ENCODE results near the gene LYRM4.
"Not testable (repeated sequence)": the region's sequence is repeated elsewhere in the genome, so short reads cannot be mapped to it uniquely, and the experiment has no call there.

The LYRM4 gene

DNA sequence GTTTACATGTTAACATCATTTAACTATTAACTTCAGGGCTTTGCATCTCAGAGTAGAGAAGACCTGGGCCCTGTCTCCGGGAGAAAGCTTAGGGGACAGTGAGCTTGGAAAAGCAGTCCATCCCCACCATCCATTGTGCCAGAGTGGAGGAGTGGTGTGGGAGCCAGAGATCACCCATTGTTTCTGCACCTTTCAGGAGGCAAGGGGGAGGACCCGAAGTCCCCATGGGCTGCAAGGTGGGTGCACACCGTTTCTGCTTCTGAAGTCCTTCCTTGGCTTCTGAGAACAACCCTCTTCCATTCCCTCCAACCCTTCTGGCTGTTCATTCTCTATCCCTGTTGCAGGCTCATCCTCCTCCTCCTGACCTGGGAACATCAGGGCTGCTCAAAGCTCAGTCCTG lies 179.6 kb downstream of the LYRM4 start:
- no peak for DNase-seq (ENCODE audit: low spot score)

DNA sequence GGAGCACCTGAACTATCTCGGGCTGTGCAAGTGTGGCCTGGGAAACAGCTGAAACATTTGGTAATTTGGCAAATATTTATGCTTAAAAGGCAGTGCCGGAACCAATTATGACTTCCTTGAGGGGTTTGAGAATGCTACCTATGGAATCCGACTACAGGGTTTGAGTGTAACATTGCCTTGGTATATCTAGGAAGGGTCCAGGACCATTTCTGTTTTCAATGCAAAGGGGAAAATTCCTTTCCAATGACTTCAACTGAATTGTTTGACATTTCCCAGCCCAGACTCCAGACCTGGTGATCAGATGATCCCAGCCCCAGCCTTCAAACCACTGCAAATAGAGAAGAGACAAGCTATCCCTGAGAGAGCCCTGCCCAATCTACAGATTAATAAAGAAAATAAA lies 180.2 kb downstream of the LYRM4 start:
- DNase-seq (ENCODE audit: low spot score) = no peak

DNA sequence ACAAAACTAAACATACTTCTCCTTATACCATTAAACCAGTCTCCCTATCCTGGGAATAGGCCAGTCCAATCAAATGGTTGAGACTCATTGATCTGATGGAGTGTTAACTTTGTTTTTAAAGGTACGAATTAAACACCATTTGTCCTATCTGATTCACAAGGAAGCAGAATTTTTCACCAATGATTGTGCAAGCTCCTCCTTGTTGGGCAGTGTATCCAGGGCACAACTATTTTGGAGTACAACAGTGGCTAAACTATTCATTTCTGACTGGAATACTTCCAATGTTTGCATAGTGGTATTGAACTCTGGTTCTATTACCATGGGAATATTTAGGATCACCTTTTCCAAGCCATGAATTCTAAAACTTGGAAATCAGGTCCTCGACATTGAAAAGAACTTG lies 181.1 kb downstream of the LYRM4 start:
- DNase-seq (ENCODE audit: low spot score) = no peak

DNA sequence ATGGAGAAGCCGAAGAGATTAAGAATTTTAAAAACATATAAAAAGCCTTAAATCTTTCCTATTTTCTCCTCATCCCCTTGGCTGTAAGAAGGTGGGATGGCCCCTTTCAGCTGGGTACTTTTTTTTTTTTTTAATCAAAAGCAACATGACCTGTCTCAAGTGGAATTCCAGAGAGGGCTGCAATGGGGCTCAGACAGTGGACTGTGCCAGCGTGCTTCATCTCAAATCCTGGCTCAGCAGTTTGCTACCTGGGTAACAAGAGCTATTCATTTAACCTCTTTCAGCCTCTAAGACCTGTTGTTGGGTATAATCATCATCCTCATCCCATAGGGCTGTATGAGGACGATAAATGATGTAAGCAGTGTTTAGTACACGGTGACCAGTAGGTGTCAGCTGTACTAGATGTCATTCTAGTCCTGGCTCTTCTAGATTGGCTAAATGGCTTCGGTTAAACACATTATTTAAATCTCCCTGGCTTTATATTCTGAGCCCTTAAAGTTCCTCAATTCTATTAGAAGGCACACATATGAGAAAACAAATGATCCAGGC lies 182.6 kb downstream of the LYRM4 start:
- no peak for DNase-seq (ENCODE audit: low spot score)

DNA sequence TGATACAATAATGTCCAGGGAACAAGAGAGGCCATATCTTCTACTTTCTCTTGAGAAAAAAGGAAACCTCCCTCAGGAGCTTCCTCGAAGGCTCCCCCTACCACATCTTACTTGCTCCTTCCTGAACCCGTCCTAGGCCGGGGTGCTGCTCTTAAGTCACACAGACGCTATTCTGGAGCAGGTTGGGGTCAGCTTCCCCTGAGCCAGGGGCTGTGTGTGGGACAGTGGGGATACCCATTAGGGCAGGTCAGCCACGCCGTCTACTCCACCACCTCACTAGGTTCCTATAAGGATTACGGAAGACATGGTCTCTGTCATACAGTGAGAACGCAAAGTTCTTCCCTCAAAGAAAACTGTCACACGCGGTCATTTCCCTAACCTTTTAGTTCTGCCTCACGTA lies 183.8 kb downstream of the LYRM4 start:
- no peak for DNase-seq (ENCODE audit: low spot score)

DNA sequence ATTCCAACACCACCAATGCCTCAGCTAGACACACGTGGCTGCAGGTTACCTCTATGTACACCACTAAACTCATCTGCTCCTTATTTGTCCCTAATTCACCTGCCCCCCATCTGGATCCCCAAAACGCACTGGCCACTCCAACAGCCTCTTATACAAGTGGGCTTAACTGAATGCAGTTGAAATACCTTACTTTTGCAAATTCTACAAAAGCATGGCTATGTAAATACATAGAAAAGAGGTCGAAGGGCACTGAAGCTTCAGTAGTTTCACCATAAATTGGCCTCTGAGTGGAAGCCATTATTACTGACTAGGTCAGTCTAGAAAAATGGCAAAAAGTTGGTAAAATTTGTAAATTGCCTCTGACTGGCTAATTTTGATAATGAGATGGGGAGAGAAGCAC lies 186.8 kb downstream of the LYRM4 start:
- DNase-seq (ENCODE audit: low spot score) = no peak

DNA sequence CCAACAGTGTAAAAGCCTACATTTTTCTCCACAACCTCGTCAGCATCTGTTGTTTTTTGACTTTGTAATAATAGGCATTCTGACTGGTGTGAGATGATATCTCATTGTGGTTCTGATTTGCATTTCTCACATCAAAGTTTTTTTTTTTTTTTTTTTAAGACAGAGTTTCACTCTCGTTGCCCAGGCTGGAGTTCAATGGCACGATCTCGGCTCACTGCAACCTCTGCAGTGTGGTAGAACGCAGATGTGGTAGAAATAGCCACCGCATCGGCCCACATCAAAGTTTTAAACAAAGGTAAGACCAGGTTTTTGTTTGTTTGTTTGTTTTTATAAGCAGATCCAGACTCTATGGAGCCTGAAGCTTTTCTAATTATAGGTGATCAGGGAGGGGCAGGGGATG lies 188.3 kb downstream of the LYRM4 start:
- no peak for DNase-seq (ENCODE audit: low spot score)

DNA sequence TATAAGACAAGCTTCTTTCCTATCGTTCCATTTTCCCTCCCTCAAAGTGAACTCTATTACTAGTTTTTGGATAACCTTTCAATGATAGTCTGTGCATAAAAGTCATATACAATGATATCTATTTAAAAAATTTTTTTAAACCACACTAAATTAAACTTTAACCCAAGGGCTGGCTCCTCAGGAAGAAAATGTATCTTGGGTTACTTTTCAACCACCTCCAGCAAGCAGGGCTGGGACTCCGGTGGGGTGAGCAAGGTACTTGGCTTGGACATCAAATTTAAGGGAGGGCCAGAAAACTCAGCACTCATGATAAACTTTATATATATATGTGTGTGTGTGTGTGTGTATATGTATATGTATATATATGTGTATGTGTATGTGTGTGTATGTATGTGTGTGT lies 189.5 kb downstream of the LYRM4 start:
- no peak for DNase-seq (ENCODE audit: low spot score)

DNA sequence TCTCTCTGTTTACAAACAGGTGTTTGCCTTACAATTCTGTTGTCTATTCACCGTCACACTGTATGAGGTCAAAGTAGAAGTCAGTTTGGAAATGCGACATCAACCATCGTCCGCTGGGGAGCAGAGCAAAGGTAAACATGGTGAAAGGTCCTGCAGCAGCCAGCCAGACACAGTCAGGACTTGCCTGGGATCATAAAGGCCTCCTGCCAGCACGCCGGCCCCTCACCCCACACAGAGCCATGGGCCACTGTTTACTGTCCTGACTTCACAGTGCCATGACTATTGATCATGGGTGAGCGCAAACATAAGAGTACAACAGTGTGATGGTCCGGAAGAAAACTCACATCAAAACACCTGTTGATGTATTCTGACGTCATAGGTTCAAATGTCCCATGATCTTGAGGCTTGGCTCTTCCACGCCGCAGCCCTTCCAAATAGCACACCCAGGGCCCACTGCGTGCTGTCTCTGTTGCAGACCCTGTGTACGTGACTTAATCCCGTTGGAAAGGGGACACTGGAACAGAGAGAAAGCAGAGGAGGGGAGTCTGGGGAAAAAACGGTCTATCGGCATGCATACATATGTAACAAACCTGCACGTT lies 192.5 kb downstream of the LYRM4 start:
- DNase-seq (ENCODE audit: low spot score) = no peak

DNA sequence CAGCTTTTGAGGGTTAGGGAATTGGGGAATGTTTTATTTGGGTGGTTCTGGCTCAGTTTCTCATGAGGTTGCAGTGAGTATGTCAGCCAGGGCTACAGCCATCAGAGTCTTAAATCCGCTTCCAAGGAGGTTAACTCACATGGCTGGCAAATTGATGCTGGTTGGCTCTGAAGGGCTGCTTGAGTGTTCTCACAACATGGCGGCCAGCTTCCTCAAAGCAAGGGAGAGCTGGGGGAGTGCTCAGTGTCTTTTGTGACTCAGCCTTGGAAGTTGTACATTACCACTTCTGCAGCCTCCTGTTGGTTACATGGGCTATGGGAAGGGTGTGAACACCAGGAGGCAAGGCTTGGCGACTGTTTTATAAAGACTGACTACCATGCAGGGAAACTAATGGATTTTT lies 193.4 kb downstream of the LYRM4 start:
- DNase-seq (ENCODE audit: low spot score) = no peak

DNA sequence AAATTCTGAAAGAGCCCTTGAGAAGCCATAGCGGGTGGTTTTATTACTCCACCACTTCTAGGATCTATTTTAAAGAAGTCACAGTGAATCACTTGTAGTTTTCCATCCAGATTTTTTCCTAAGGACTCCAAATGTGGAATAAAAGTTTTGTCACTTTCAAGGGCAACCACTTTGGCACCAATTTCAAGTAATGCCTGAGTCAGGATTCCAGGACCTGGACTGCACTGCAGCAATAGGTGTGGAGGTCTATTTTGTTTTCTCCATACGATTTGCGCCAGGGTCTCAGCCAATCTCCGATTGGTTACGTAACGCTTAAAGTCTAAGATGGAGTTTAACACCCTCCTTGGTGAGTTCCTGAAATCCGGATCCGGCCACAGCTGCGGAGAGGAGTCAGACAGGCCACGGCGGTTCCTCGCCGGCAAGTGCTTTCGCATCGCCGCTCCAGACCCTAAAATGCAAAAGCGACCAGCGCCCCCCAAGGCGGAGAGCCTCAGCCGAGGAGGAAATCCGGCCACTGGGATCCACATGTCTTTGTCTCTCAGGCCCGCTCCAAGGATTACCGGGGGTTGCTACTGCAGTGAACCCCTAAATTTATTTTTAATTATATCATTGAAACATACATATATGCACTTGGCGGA lies 194.2 kb downstream of the LYRM4 start:
- no peak for DNase-seq (ENCODE audit: low spot score)

DNA sequence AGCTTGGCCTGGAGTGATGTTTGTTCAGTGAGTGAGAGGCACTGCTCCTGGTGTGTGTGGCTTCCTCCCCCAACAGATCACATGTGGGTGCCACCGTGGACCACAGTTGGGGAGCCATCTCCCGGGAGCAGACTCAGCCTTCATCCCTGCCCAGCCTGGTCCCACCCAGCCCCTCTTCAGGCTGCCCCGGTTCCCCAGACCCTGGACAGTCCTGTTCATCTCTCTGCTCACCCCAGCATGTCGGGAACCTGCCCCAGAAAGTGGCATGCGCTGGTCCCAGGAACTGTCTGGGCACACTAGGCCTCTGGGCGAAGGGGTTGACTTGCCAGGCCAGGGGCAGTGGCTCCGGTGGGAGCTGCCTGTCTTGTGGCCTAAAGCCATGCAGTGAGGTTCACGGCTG lies 197.1 kb downstream of the LYRM4 start:
- DNase-seq (ENCODE audit: low spot score) = no peak

DNA sequence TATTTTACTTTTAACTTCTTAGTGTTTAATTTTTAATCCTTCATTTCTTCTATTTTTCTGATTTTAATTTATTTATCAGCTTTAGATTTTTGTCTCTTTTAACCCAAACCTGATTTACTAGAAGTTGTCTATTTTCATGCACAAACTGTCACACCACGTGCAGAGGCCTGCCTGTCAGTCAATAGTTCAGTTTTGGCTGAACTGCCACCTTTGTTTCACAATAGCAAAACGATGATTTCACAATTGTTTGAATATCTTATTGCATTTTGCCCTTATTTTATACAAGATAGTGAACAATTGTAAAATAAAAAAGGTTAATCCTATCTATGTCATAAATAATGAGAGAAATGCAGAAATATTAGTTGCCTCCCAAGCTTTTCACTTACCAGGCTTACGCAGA lies 199.6 kb downstream of the LYRM4 start:
- DNase-seq (ENCODE audit: low spot score) = no peak

DNA sequence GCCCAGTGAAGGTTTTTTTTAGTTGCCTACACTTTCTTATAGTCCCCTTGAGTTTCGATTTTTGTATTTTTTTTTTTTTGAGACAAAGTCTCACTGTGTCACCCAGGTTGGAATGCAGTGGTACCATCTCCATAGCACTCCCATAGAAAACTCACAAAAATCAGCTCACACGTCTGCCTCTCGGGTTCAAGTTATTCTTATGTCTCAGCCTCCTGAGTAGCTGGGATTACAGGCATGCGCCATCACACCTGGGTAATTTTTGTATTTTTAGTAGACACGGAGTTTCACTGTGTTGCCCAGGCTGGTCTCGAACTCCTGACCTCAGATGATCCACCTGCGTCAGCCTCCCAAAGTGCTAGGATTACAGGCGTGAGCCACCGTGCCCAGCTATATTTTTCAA lies 200.3 kb downstream of the LYRM4 start:
- DNase-seq (ENCODE audit: low spot score) = not testable (repeated sequence)

DNA sequence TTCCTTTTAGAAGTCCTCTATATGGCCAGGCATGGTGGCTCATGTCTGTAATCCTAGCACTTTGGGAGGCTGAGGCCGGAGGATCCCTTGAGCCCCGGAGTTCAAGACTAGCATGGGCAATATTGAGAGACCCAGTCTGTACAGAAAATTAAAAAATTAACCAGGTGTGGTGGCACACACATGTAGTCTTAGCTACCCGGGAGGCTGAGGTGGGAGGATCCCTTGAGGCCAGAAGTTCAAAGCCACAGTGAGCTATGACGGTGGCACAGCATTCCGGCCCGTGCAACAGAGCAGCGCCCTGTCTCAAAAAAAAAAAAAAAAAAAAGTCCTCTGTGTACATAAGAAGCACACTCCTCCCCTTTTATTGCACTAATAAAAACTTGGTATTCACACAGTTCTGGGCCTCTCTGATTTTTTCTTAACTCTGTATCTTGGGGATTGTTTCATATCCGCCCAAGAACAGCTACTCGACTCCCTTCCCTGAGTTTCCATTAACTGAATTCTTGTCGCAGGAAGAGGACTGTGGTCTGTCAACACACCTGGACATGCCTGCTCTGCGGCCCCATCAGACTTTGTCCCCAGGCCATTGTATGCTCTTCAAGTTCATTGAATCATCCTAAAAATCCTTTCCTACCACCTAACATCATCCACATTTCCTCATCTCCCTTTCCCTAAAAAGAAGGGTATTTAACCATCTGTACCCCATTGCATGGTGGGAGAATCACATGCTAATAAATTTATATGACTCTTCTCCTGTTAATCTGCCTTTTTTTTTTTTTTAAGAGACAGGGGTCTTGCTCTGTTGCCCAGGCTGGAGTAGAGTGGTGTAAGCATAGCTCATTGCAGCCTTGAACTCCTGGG lies 201.5 kb downstream of the LYRM4 start:
- DNase-seq (ENCODE audit: low spot score) = no peak

Data from CD4-positive, alpha-beta T cell treated with Interleukin-15 for 4 hours (primary cell).